ENCODE data around the gene LUZP1. TPM values are rescaled to one million over a fixed set of nuclear protein-coding genes. Genes with fewer than 3 reads are reported as not detected.
A peak's percentile ranks its signal among the peaks of the same experiment; 100 is the strongest.

LUZP1 gene
- total and polyA plus RNA-seq, 2 donors (not counting 3 experiments of a cell fraction or from before 2014, with no cell fraction given) = 26.3 to 82.4 TPM

DNA sequence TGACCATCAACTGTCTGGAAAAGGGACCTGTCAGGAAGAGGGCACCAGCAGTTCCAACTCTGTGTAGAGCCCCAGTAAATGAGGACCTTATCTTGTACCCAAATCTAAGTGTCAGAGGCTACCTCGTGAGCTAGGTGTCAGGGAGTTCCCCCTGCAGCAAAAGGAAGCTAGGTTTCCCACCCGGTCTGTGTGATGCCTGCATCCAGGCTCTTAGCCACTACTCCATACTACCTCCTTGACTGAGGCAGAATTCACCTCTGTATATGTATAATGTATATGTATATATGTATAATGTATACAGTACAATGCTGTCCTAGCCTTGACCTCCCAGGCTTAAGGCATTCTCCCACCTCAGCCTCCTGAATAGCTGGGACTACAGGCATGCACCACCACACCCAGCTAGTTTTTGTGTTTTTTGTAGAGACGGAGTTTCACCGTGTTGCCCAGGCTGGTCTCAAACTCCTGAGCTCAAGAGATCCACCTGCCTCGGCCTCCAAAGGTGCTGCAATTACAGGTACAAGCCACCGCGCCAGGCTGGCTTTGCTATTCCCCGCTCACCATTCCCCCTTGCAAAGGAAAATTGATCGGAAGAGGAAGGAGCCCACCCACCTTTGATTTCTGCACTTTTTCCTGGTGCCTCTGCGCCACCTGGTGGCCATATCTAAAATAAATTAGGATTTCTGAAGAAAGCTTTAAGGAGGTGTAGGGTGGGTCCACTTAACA, 15.7 kb upstream of the LUZP1 start:
- no peak overlapping the region for H3K9ac ChIP-seq (replicated peaks; ENCODE audit: extremely low read depth, insufficient read depth, low read length)
- peak; percentile 70 for FAIRE-seq

More for the DNA sequence above, 15.7 kb upstream of the LUZP1 start:
- H3K4me2 ChIP-seq (ENCODE audit: insufficient read depth, low read length) = peak overlapping the region; percentile 37
- dilution Hi-C loops (cut with MboI; ENCODE audit: extremely low pct_ligation_motif_present, low sequenced_read_pairs) = loop anchor here (10.0 kb wide), 1 partner anchor 90 kb away; no protein-coding TSS in a partner anchor
- no TSS peak for BruUV-seq (replicated peaks)
- no peaks in the 10 kb centered on the region for H3K9me1 ChIP-seq (replicated peaks; ENCODE audit: control insufficient read depth, extremely low read depth, insufficient read depth, low read length)
- H4K20me1 ChIP-seq (replicated peaks; ENCODE audit: control insufficient read depth, extremely low read depth, insufficient read depth, low read length) = no peaks in the 10 kb centered on the region
- H2AFZ ChIP-seq (ENCODE audit: low read depth, low read length) = peak overlapping the region; percentile 74
- H3K79me2 ChIP-seq (ENCODE audit: control insufficient read depth, insufficient read depth, low read length) = no peaks in the 10 kb centered on the region
- H3K36me3 ChIP-seq (ENCODE audit: control insufficient read depth in 2 of 2, extremely low read depth in 1 of 2, insufficient read depth in 2 of 2, low read length in 2 of 2) = no peaks in the 10 kb centered on the region
- ChIA-PET CTCF (interaction anchor here (0.5 to 8.5 kb wide), 58 partner anchors 8 to 356 kb away, joined by 3 to 671 read pairs (median 6); partner anchors contain the start of genes HNRNPR, HTR1D, LACTBL1 and LUZP1), POLR2A (interaction anchor here (0.9 to 2.5 kb wide), 2 partner anchors 13 to 16 kb away, joined by 4 to 12 read pairs; partner anchors contain the start of gene LUZP1)
- H3K27me3 ChIP-seq (ENCODE audit: control insufficient read depth in 2 of 2, insufficient read depth in 2 of 2, low read length in 2 of 2) = no peaks in the 10 kb centered on the region
- no peak overlapping the region for H3K27ac ChIP-seq (ENCODE audit: insufficient read depth, low read depth, low read length)
- peak; percentile 60 for DNase-seq (ENCODE audit: low read depth, low spot score)
- TF ChIP-seq, protein P1, sequence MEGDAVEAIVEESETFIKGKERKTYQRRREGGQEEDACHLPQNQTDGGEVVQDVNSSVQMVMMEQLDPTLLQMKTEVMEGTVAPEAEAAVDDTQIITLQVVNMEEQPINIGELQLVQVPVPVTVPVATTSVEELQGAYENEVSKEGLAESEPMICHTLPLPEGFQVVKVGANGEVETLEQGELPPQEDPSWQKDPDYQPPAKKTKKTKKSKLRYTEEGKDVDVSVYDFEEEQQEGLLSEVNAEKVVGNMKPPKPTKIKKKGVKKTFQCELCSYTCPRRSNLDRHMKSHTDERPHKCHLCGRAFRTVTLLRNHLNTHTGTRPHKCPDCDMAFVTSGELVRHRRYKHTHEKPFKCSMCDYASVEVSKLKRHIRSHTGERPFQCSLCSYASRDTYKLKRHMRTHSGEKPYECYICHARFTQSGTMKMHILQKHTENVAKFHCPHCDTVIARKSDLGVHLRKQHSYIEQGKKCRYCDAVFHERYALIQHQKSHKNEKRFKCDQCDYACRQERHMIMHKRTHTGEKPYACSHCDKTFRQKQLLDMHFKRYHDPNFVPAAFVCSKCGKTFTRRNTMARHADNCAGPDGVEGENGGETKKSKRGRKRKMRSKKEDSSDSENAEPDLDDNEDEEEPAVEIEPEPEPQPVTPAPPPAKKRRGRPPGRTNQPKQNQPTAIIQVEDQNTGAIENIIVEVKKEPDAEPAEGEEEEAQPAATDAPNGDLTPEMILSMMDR (IDR thresholded peaks at IDR 0.05; ENCODE audit: extremely low read depth in 1 of 2, insufficient read depth in 1 of 2, low read depth in 1 of 2, low read length in 2 of 2) = peak; percentile 43 to 48
- no peak for TF ChIP-seq POLR2AphosphoS5 (IDR thresholded peaks at IDR 0.05; ENCODE audit: insufficient read depth, low read depth, low read length)
- intact Hi-C loops (cut with micrococcal nuclease) = loop anchor here (1.0 kb wide), 2 partner anchors 86 to 208 kb away; no protein-coding TSS in a partner anchor
- peaks cover 10% of the 10 kb centered on the region for H3K4me1 ChIP-seq (ENCODE audit: control insufficient read depth, extremely low read depth, insufficient read depth, low read length)
- no peaks in the 10 kb centered on the region for H3K9me3 ChIP-seq (replicated peaks; ENCODE audit: control insufficient read depth, insufficient read depth, low read length)
- peak overlapping the region in 1 of 3 experiments; percentile 19 for H3K4me3 ChIP-seq (replicated peaks in 1 of 3; ENCODE audit: insufficient read depth in 1 of 3, low read depth in 1 of 3, low read length in 3 of 3)
